Hematopoietic multipotent progenitor cell (in vitro differentiated cells): ENCODE measurements around the gene SERPINA9. TPM values are rescaled to one million over a fixed set of nuclear protein-coding genes. Genes with fewer than 3 reads are reported as not detected.
"Not testable (repeated sequence)": the region's sequence is repeated elsewhere in the genome, so short reads cannot be mapped to it uniquely, and the experiment has no call there.

ENCODE experiments used
- DNase-seq, 3 donors: peaks; one replicate each; pipeline ENCODE4 v3.0.0-alpha.2; 2011 to 2015; ENCODE audit warnings: low read depth in 2 of 3, low spot score in 2 of 3
- total RNA-seq: library from RNA; depleted of rRNA; stranded (reverse); fragments of >200 nt; gene quantifications from one replicate; pipeline ENCODE4 v1.2.3, GENCODE V29; 2012

The SERPINA9 gene
- not detected for total RNA-seq

DNA sequence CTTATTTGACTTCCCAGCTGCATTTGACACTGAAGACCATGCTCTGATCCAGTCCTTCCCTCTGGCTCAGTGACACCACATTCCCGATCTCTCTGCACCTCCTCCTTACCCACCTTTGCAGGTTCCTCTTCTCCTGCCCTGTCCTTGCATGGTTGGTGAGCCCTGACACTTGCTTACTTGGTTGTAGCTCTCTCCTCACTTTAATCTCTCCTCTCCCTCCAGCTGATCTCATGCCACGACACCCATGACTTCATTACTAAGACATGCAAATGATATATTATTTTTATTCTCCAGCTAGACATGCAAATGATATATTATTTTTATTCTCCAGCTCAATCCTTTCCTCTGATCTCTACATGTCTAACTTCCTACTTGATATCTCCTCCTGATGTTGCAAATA lies at the start of gene SERPINA9:
Gene SERPINA9 (minus strand): TSS at position 175 of the 400 bp plus-strand sequence. CDS start 6,357 bp downstream, outside the sequence.
- no peak for DNase-seq

- no peak for DNase-seq
These were observed 48.1 kb upstream of the SERPINA9 start for GRCh38 chr14:94524093-94524492.

DNA sequence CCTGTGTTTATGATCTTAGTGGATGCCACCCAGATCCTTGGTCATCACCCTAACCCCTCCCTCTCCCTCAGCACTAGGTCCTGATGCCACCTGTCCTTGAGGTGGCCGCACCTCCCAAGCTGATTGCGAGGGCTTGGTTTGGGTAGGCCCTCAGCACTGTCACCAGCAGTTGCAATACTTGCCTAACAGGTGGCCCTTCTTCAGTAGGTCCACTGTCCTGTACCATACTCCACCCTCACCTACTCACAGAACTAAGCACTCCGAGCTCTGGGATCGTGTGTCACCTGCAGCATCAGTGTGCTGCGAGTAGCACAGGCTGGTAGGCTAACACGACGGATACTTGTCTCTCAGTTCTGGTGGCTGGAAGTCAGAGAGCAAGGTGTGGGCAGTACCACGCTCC lies 47.3 kb upstream of the SERPINA9 start:
- DNase-seq, result no peak

- no peak for DNase-seq
These were observed 46.2 kb upstream of the SERPINA9 start for GRCh38 chr14:94522115-94522724.

GRCh38 chr14:94521375-94522114 lies 45.5 kb upstream of the SERPINA9 start:
- DNase-seq, result no peak

DNA sequence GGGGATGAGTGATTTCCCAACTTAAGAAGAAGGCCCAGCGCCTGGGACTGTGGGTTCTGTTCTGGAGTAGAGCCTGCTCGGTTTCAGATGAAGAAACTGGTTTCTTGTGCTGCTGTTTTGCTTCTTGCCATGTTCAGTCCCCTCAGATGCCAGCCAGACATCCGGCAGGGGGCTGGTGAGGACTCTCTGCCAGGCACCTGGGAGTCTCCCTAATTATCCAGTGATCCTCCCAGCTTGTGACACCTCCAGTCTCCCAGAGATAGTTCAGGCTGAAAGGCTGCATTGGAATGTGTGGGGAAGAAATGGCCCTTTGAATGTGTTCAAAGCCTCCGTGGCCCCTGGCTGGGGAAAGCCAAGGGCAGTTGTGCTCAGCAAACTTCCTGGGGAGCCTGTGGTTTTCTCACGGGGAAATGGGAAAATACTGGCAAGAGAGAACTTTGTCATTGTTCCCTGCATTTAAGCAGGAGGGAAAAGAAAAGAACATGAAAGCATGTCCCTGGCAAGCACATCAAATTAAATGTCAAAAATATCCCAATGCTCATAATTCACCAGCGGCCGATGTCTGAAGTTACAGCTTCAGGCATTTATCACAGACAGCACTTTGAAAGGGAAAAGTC lies 41.8 kb upstream of the SERPINA9 start:
- DNase-seq, result no peak

DNA sequence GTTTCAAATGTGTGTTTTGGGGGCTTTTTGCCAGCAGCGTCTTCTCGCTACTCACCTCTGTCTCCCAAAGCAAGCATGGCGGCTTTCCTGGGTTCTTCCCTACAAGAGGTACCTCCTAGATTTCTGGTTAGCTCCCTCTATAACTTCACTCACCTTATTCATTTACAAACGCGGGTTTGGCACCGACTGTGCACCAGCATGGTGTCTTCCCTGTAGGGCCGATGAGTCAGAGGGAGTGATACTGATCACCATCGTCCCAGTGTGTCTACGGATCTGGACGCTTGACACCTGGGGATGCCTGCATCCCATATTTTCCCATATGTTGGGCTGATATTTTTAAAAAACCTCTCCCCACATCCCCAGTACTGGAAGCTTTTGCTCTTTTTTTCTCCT lies 41.2 kb upstream of the SERPINA9 start:
- no peak for DNase-seq

DNA sequence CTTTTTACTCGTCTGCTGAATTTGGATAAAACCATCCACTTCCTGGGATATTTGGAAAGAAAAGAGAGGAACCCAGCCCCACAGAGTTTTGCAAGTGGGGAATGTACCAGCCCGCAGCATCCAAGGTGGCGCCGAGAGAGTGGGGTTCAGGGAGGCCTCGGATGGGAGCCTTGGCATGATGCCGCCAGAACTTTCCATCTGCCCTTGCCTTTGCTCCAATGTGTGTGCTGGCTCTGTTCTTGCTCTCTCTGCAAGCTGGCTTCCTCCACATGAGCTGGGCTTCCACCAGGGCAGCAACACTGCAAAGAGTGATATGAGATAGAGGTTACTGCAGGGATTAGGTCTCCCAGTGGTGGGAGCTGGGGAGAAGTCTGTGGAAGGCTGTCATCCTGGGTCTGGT lies 39.9 kb upstream of the SERPINA9 start:
- no peak for DNase-seq

DNA sequence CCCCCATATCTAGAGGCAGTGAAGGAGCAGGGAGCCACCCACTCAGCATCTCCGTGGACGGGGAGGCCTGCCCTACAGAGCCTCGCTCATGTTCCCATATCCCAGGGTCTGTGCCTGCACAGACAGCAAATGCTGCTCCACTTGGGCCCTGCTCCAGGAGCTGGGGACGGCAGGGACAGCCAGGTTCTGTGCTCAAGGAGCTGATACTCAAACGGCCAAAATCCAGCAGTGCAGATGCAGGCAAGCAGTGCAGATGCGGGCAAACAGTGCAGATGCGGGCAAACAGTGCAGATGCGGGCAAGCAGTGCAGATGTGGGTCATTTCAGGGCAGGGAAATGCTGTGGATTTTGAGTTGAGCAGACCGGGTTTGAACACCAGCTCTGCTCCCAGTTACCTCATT lies 39.4 kb upstream of the SERPINA9 start:
- DNase-seq, result no peak

DNA sequence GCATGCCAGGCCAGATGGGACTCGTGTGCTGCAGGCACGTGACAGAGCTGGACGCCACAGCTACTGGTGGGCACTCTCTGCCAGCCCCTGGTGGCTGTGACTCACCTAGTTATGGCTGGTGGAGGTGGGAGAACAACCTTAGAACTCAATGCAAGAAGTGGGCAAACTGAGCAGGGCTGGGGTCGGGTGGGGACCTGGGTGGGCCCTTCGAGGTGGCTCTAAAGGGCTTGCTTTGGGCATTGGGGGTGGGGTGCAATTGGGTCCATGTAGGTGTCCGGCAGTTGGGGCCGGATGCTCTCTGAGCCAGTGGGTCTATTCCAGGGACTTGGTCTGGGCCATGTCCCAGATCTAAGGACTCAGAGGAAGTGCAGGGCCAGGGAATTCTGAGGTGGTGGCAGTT lies 38.4 kb upstream of the SERPINA9 start:
- no peak for DNase-seq

DNA sequence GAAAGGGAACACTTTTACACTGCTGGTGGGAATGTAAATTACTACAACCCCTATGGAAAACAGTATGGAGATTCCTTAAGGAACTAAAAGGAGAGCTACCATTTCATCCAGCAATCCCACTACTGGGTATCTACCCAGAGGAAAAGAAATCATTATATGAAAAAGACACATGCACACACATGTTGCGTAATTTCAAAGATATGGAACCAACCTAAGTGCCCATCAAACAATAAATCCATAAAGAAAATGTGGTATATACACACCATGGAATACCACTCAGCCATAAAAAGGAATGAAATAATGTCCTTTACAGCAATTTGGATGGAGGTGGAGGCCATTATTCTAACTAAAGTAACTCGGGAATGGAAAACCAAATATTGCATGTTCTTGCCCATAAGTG lies 34.5 kb upstream of the SERPINA9 start:
- DNase-seq, result not testable (repeated sequence)

DNA sequence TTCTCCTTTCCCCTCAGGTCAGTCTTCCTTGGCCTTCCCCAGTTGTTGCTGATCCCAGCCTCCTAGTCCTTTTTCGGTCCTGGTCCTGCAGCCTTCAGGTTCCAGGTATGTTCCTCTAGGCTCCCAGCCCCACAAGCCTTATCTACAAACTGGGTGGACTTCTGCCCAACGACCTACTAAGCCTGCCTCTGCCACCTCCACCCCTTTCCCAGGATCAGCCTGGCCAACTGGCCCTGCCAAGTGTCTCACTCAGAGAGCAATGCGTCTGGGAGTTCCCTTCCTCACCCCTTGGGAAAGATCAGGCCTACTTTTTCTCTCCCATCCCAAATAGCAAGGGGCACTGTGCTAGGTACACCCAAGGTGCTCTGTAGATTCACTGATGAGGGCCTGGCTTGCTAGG lies 33.4 kb upstream of the SERPINA9 start, which contains the start of gene SERPINA12:
Gene SERPINA12 (minus strand): TSS at position 114 of the 400 bp plus-strand sequence. CDS start 11,072 bp downstream, outside the sequence.
- no peak for DNase-seq

GRCh38 chr14:94505641-94506040 lies 29.6 kb upstream of the SERPINA9 start:
- no peak for DNase-seq

DNA sequence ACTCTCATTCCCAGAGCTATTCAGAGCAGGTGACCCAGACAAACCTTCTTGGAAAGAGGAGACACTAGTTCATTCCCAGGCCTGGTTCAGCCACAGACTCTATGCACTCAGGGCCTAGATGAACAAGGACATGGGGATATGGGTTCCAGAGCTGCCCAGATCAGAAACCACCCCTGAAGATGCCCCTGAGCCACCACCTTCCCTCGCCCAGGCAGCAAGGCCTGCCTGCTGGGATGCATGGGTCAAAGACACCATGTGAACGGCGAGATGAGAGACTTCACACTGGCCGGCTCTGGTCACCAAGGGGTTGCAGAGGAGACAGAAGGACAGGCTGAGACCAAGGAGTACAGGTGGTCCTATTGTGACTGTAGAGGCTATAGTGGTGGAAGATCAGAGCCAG lies 29.2 kb upstream of the SERPINA9 start:
- DNase-seq, result no peak

GRCh38 chr14:94501588-94502516 lies 25.9 kb upstream of the SERPINA9 start:
- no peak for DNase-seq

DNA sequence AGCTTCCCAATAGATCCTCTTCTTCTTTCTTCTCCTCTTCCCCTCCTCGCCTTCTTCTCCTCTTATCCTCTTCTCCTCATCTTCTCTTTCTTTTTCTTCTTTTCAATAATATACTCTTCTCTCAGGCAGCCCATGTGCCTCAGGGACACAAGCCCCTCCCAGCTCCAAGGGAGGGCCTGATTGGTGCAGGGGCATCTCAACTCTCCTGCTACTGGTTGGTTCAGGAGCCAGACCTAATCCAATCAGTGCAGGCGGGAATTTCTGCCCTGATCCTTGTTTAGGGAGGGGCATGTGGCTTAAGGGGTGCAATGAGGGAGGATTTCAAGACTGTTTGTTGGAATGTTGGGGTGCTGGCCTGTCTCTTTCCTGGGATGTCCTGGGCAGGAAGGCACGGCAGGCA lies 24.3 kb upstream of the SERPINA9 start:
- DNase-seq, result no peak

DNA sequence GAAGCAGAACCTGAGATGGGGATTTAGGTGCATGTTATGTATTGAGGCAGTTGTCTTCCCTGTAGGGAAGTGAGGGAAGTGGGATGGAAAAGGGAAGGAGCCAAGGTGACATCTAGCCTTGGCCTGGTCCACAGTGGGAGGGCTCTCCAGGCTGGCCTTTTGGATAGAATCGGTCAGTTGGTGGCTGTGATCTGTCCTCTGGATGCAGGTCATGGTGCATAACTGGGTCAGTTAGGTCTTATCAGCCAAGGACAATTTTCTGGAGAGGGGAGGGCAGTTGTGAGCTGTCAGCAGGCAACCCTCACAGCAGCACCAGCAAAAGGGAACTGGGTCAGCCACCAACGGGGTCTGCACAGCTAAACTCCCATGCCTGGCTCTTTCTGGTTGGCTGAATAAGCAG lies 23.7 kb upstream of the SERPINA9 start:
- DNase-seq, result no peak

- DNase-seq, result no peak
These were observed 22.2 kb upstream of the SERPINA9 start for GRCh38 chr14:94498215-94498614.

GRCh38 chr14:94494085-94494484 lies 18.1 kb upstream of the SERPINA9 start:
- no peak for DNase-seq

- DNase-seq, result no peak
These were observed 15.5 kb upstream of the SERPINA9 start for GRCh38 chr14:94491511-94491910.

GRCh38 chr14:94489336-94489735 lies 13.3 kb upstream of the SERPINA9 start:
- no peak for DNase-seq
